Liver (tissue), 9 donors: ENCODE data around the gene RHOU. TPM values are rescaled to one million over a fixed set of nuclear protein-coding genes. Genes with fewer than 3 reads are reported as not detected.

Source experiments
- DNase-seq: peaks from one replicate; pipeline ENCODE4 v3.0.0-alpha.2; 2017; ENCODE audit warnings: low spot score
- H3K27ac ChIP-seq, 2 donors: one replicate each; pipeline ENCODE4 v1.7.0; 2013; ENCODE audit warnings: inconsistent platforms in 2 of 2, low read length in 2 of 2, control low read depth in 1 of 2, low read depth in 1 of 2, mild to moderate bottlenecking in 1 of 2
- H3K27me3 ChIP-seq, 4 donors: one replicate each; pipeline versions ENCODE4 v1.6.1 to v1.7.0; 2013; ENCODE audit warnings: low read length in 3 of 4, inconsistent platforms in 1 of 4, mild to moderate bottlenecking in 1 of 4, moderate library complexity in 1 of 4; ENCODE audit not compliant: control insufficient read depth in 4 of 4, insufficient read depth in 4 of 4
- H3K36me3 ChIP-seq, 4 donors: one replicate each; pipeline versions ENCODE4 v1.6.1 to v1.7.0; 2013; ENCODE audit warnings: low read length in 3 of 4, mild to moderate bottlenecking in 3 of 4, low read depth in 1 of 4, moderate library complexity in 1 of 4; ENCODE audit not compliant: control insufficient read depth in 4 of 4, insufficient read depth in 3 of 4
- H3K4me1 ChIP-seq, 4 donors: one replicate each; pipeline versions ENCODE4 v1.6.1 to v1.7.0; 2013; ENCODE audit warnings: low read length in 3 of 4, mild to moderate bottlenecking in 3 of 4, moderate library complexity in 1 of 4; ENCODE audit not compliant: control insufficient read depth in 4 of 4, insufficient read depth in 4 of 4
- H3K4me3 ChIP-seq, 3 donors: one replicate each; pipeline versions ENCODE4 v1.6.1 to v1.7.0; 2013; ENCODE audit warnings: low read length in 3 of 3, control low read depth in 1 of 3, low read depth in 1 of 3, mild to moderate bottlenecking in 1 of 3
- H3K9ac ChIP-seq, 2 donors: one replicate each; pipeline ENCODE4 v1.7.0; 2013; ENCODE audit warnings: low read length in 2 of 2, mild to moderate bottlenecking in 2 of 2, moderate library complexity in 2 of 2, control low read depth in 1 of 2, low read depth in 1 of 2
- H3K9me3 ChIP-seq, 4 donors: one replicate each; pipeline versions ENCODE4 v1.6.1 to v1.7.0; 2013; ENCODE audit warnings: low read length in 3 of 4; ENCODE audit not compliant: control insufficient read depth in 4 of 4
- ATF3 ChIP-seq: IDR thresholded peaks from 2 replicates; pipeline ENCODE4 v1.6.1; 2016; ENCODE audit warnings: antibody characterized with exemption
- EGR1 ChIP-seq, 2 donors: IDR thresholded peaks; 2 replicates each; pipeline ENCODE4 v1.6.1; 2016 to 2018; ENCODE audit warnings: antibody characterized with exemption in 2 of 2, low read depth in 2 of 2
- FOXA1 ChIP-seq: IDR thresholded peaks from 2 replicates; pipeline ENCODE4 v1.6.1; 2016; ENCODE audit warnings: antibody characterized with exemption
- FOXA2 ChIP-seq: IDR thresholded peaks from 2 replicates; pipeline ENCODE4 v1.6.1; 2016; ENCODE audit warnings: antibody characterized with exemption
- GABPA ChIP-seq, 2 donors: IDR thresholded peaks in 1 of 2; conservative IDR thresholded peaks in 1 of 2; 2 replicates each; pipeline ENCODE4 v1.6.1; 2016; ENCODE audit warnings: antibody characterized with exemption in 2 of 2, mild to moderate bottlenecking in 1 of 2, moderate library complexity in 1 of 2
- HNF4A ChIP-seq, 2 donors: conservative IDR thresholded peaks; 2 replicates each; pipeline ENCODE4 v1.6.1; 2016; ENCODE audit warnings: antibody characterized with exemption in 2 of 2, mild to moderate bottlenecking in 2 of 2
- HNF4G ChIP-seq: IDR thresholded peaks from 2 replicates; pipeline ENCODE4 v1.6.1; 2016; ENCODE audit warnings: antibody characterized with exemption
- JUND ChIP-seq, 2 donors: IDR thresholded peaks; 2 replicates each; pipeline ENCODE4 v1.6.1; 2016; ENCODE audit warnings: antibody characterized with exemption in 2 of 2
- NR2F2 ChIP-seq: IDR thresholded peaks from 2 replicates; pipeline ENCODE4 v1.6.1; 2016; ENCODE audit warnings: antibody characterized with exemption
- RAD21 ChIP-seq, 2 donors: IDR thresholded peaks; 2 replicates each; pipeline ENCODE4 v1.6.1; 2016; ENCODE audit warnings: antibody characterized with exemption in 2 of 2, mild to moderate bottlenecking in 2 of 2
- RXRA ChIP-seq, 2 donors: IDR thresholded peaks; 2 replicates each; pipeline ENCODE4 v1.6.1; 2017 to 2018; ENCODE audit warnings: antibody characterized with exemption in 2 of 2, mild to moderate bottlenecking in 1 of 2
- SP1 ChIP-seq: IDR thresholded peaks from 2 replicates; pipeline ENCODE4 v1.6.1; 2018; ENCODE audit warnings: antibody characterized with exemption, mild to moderate bottlenecking
- TAF1 ChIP-seq: conservative IDR thresholded peaks from 2 replicates; pipeline ENCODE4 v1.6.1; 2016; ENCODE audit warnings: antibody characterized with exemption, mild to moderate bottlenecking
- YY1 ChIP-seq: IDR thresholded peaks from 2 replicates; pipeline ENCODE4 v1.6.1; 2016; ENCODE audit warnings: antibody characterized with exemption, mild to moderate bottlenecking
- ZBTB33 ChIP-seq: IDR thresholded peaks from 2 replicates; pipeline ENCODE4 v1.6.1; 2016; ENCODE audit warnings: antibody characterized with exemption
- WGBS: extraction: QIAGEN DNeasy Blood & Tissue Kit; methylation state at CpG from one replicate; pipeline ENCODE4 v1.1.7; 2013; 5-methylcytosine and 5-hydroxymethylcytosine counted together
- polyA plus RNA-seq, 2 donors: library from polyadenylated mRNA; stranded (reverse) in 1 of 2; unstranded in 1 of 2; fragments of 200-250 nt in 1 of 2; fragments of >200 nt in 1 of 2; fragmentation: Nextera tagmentation in 1 of 2; extraction: Ambion mirVana in 1 of 2; gene quantifications; one replicate each; pipeline versions ENCODE4 v1.2.1 to v1.2.3, GENCODE V29; 2013 to 2015
- total RNA-seq, 2 donors: library from RNA; depleted of rRNA; stranded (reverse); fragments of >200 nt; gene quantifications; one replicate each; pipeline ENCODE4 v1.2.3, GENCODE V29; 2014
- TF ChIP-seq, protein P1 (sequence below): IDR thresholded peaks from 2 replicates; pipeline ENCODE4 v1.6.1; 2016; ENCODE audit warnings: antibody characterized with exemption, mild to moderate bottlenecking
- TF ChIP-seq, protein P2 (sequence below): fragments of 150-350 bp; IDR thresholded peaks from 2 replicates; pipeline ENCODE4 v1.5.1; 2017; ENCODE audit warnings: improper control_type of control experiment, low read depth, low read length; ENCODE audit not compliant: missing input control
- TF ChIP-seq, protein P3 (sequence below): IDR thresholded peaks from 2 replicates; pipeline ENCODE4 v1.6.1; 2016; ENCODE audit warnings: antibody characterized with exemption
- donor health status: healthy.
- donor health status: healthy.
- donor health status: healthy.
- donor health status: healthy.
- donor health status: healthy.

The RHOU gene
- total and polyA plus RNA-seq, 4 donors: 6.4 to 12.0 (median 11.6) TPM

GRCh38 chr1:228782662-228783417, 47.6 kb downstream of the RHOU start:
- Histone ChIP-seq H3K4me1 (peaks cover 4 to 18% (median 10%) of the 10 kb centered on the region in 4 donors), H3K27me3 (no peaks in the 10 kb centered on the region), H3K4me3 (no peak overlapping the region), H3K36me3 (no peaks in the 10 kb centered on the region), H3K9me3 (no peaks in the 10 kb centered on the region), H3K27ac (no peak overlapping the region), H3K9ac (no peak overlapping the region)
- WGBS: 53% methylated on average over 5 of the region's 5 CpGs
- no peak for DNase-seq
- no peak for TF ChIP-seq EGR1 (IDR thresholded peaks at IDR 0.05; ENCODE audit: low read depth in 2 of 2)
- no peak for TF ChIP-seq GABPA (IDR thresholded peaks at IDR 0.05 in 1 of 2, conservative IDR thresholded peaks at IDR 0.05 in 1 of 2)
- peak; percentile 54 for TF ChIP-seq ATF3
- TF ChIP-seq, protein P1, sequence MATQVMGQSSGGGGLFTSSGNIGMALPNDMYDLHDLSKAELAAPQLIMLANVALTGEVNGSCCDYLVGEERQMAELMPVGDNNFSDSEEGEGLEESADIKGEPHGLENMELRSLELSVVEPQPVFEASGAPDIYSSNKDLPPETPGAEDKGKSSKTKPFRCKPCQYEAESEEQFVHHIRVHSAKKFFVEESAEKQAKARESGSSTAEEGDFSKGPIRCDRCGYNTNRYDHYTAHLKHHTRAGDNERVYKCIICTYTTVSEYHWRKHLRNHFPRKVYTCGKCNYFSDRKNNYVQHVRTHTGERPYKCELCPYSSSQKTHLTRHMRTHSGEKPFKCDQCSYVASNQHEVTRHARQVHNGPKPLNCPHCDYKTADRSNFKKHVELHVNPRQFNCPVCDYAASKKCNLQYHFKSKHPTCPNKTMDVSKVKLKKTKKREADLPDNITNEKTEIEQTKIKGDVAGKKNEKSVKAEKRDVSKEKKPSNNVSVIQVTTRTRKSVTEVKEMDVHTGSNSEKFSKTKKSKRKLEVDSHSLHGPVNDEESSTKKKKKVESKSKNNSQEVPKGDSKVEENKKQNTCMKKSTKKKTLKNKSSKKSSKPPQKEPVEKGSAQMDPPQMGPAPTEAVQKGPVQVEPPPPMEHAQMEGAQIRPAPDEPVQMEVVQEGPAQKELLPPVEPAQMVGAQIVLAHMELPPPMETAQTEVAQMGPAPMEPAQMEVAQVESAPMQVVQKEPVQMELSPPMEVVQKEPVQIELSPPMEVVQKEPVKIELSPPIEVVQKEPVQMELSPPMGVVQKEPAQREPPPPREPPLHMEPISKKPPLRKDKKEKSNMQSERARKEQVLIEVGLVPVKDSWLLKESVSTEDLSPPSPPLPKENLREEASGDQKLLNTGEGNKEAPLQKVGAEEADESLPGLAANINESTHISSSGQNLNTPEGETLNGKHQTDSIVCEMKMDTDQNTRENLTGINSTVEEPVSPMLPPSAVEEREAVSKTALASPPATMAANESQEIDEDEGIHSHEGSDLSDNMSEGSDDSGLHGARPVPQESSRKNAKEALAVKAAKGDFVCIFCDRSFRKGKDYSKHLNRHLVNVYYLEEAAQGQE: no peak
- TF ChIP-seq, protein P2, sequence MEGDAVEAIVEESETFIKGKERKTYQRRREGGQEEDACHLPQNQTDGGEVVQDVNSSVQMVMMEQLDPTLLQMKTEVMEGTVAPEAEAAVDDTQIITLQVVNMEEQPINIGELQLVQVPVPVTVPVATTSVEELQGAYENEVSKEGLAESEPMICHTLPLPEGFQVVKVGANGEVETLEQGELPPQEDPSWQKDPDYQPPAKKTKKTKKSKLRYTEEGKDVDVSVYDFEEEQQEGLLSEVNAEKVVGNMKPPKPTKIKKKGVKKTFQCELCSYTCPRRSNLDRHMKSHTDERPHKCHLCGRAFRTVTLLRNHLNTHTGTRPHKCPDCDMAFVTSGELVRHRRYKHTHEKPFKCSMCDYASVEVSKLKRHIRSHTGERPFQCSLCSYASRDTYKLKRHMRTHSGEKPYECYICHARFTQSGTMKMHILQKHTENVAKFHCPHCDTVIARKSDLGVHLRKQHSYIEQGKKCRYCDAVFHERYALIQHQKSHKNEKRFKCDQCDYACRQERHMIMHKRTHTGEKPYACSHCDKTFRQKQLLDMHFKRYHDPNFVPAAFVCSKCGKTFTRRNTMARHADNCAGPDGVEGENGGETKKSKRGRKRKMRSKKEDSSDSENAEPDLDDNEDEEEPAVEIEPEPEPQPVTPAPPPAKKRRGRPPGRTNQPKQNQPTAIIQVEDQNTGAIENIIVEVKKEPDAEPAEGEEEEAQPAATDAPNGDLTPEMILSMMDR: no peak
- TF ChIP-seq RAD21 (IDR thresholded peaks at IDR 0.05): peak in 1 of 2 donors; percentile 67
- TF ChIP-seq SP1: peak; percentile 79
- no peak for TF ChIP-seq HNF4G
- TF ChIP-seq, protein P3, sequence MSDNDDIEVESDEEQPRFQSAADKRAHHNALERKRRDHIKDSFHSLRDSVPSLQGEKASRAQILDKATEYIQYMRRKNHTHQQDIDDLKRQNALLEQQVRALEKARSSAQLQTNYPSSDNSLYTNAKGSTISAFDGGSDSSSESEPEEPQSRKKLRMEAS: no peak
- TF ChIP-seq FOXA1: no peak
- TF ChIP-seq YY1: no peak
- TF ChIP-seq NR2F2: no peak
- TF ChIP-seq HNF4A (conservative IDR thresholded peaks at IDR 0.05): peak; percentile 89 to 90
- TF ChIP-seq TAF1: no peak
- peak; percentile 36 to 41 for TF ChIP-seq RXRA (IDR thresholded peaks at IDR 0.05)
- TF ChIP-seq FOXA2: no peak
- peak; percentile 75 to 97 for TF ChIP-seq JUND (IDR thresholded peaks at IDR 0.05)
- TF ChIP-seq ZBTB33: no peak
